Stimulated activated CD4-positive, alpha-beta T cell treated with anti-CD3 and anti-CD28 coated beads, Interleukin-2, amount 100 ng/mL, for 48 hours (primary cell): ENCODE data around the gene ACR.
A peak's percentile ranks its signal among the peaks of the same experiment; 100 is the strongest.

Experiments used
- DNase-seq, 2 donors: peaks; one replicate each; pipeline ENCODE4 v3.0.0-alpha.2; 2020

ACR gene

DNA sequence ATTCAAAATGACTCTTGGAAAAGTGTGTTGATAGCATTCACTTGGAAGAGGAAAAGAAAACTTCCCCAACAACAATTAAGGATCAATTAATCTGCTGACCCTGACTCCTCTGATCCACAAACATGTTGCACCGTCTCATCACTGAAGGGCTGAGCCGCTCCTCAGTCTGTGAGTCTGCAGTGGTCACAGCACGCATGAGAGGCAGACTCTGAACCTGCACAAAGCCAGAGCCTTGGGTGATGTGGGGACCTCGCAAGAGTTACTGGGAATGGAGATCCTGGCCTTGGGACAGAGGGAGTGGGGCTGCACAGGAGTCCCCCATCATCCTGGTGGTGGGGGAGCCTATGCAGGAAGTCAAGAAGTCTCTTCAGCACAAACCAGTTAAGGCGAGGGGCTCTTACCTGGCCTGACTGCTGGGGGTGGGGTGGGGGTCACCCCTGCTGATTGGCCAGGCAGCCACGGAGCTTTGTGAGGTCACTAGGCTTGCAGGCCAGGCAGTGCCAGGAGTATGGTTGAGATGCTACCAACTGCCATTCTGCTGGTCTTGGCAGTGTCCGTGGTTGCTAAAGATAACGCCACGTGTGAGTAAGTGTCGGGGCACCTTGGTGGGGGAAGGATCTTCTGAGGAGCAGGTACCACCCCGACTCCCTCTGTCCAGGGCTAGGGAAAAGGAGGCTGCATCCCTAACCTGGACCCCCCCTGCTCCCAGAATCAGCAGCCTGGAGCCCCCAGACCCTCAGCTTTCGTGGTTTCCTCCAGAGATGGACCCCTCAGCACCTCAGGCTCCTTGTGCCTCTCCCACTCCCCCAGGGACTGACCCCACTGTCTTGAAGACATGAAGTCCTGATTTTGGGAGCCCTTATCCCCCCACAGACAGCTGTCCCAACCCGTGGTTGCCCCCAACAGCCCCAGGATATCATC lies at the start of gene ACR:
Gene ACR (plus strand): TSS at position 477 of the 921 bp plus-strand sequence. CDS start 32 bp downstream, at position 509.
- no peak for DNase-seq

DNA sequence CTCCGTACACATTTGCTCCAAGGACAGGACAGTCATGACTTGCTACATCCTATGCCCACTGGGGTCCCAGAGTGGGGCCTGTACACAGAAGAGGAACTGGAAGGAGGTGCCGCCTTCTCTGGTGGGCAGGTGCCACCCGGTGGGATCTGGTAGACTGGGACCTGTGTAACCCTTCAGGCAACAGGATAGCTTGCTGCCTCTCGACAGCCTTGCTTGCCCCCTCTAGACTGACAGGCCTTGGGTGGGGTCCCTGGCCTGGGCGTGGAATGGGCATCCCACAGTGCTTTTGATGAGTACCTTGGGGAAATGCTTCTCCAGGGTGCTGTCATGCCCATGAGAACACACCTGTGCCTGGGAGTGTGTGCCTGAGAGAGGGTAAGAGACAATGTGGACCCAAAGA lies 49.6 kb upstream of the ACR start:
- DNase-seq = no peak

DNA sequence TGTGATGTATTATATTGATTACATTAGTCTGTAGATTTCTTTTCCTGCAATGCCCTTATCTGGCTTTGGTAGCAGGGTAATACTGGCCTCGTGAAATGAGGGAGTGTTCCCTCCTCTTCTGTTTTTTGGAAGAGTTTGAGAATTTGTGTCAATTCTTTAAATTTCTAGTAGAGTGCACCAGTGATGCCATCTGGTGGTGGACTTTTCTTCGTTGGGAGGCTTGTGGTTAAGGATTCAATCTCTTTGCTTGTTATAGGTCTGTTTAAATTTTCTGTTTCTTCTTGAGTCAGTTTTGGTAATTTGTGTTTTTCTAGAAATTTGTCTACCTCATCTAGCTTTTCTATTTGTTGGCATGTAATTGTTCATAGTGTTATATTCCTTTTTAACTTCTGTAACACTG lies 46.5 kb upstream of the ACR start:
- DNase-seq = peak; percentile 26 to 42

DNA sequence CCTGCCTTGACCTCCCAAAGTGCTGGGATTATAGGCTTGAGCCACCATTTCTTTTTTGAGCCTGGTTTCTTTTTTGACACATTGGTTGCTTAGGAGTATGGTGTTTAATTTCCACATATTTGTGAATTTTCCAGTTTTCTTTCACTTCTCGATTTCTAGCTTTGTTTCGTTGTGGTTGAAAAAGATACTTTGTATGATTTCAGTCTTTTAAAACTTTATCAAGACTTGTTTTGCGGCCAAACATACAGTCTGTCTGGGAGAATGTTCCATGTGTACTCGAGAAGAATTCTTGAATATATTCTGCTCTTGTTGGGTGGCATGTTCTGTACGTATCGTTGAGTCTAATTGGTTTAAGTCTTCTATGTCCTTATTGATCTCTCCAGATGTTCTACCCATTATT lies 44.5 kb upstream of the ACR start:
- DNase-seq = no peak

DNA sequence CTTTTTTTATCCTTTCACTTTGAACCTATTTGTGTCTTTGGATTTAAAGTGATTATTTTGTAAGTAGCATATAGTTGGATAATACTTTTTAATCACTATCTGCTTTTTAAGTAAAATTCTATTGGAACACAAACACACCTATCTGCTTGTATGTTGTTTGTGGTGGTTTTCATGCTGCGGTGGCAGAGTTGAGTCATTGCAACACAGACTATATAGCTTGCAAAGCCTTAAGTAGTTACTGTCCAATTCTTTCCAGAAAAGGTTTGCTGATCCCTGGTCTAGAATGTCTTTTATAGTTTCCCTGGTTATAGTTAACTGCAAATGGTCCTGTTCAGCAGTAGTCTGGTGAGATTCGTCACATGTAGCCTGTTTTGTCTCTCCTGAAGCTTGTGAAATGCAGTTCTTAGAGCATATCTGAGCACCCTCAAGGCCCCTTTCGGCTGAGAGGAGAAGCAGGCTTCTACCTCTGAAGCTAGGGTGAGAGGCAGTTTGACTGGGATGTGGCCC lies 43.9 kb upstream of the ACR start:
- no peak for DNase-seq

GRCh38 chr22:50694766-50695420 lies 43.1 kb upstream of the ACR start:
- no peak for DNase-seq

- no peak for DNase-seq
These were observed 42.4 kb upstream of the ACR start for GRCh38 chr22:50695421-50696250.

- no peak for DNase-seq
These were observed 41.7 kb upstream of the ACR start for GRCh38 chr22:50696251-50696798.

DNA sequence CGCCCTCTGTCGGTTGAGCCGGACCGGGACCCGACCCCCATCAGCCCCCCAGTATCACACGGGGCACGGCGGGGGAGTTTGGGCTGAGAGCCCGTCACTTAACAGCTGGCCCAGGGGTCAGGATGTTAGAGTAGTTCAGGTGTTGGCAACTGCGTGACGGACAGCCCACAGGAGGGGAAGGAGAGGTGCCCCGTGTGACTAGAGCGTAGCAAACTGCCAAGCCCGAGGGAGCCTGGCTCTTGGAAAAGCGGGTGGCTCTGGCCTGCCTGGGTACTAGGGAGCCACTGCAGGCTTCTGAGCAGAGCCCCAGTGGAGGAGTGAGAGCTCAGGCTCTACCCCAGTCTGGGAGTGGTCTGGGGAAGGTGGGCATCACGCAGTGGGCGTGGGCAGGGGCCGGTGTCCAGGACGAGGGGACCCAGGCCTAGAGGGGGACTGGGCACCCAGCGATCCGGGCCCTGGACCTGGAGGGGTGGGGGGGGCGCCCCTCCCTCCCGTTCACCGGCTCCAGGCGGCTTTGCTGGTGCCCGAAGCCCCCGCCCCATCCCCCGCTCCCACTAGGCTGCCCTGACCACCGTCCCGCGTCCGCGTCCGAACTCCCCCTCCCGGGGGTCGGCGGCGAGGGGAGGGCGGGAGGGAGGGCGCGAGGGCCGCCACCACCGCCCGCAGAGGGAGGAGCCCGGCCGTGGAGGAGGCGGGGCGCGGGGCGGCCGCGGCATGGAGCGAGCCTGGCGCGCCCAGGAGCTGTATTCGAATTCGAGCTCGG lies 41.0 kb upstream of the ACR start:
- no peak for DNase-seq

GRCh38 chr22:50697667-50698506 lies 40.1 kb upstream of the ACR start:
- DNase-seq = no peak

DNA sequence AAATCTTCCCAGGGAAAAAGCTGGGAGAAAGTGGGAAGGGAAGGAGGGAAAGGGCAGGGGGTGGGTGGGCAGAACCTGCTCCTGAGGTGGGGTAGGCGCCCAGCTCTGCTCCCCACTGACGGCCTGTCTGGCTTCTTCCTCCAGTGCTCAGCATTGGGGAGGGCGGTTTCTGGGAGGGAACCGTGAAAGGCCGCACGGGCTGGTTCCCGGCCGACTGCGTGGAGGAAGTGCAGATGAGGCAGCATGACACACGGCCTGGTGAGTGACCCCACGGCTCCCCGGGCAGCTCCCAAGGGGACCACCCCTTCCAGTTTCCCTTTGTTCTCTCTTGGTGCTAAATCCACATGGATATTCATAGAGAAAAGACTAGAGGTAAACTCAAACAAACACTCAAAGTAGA lies 39.5 kb upstream of the ACR start:
- no peak for DNase-seq

DNA sequence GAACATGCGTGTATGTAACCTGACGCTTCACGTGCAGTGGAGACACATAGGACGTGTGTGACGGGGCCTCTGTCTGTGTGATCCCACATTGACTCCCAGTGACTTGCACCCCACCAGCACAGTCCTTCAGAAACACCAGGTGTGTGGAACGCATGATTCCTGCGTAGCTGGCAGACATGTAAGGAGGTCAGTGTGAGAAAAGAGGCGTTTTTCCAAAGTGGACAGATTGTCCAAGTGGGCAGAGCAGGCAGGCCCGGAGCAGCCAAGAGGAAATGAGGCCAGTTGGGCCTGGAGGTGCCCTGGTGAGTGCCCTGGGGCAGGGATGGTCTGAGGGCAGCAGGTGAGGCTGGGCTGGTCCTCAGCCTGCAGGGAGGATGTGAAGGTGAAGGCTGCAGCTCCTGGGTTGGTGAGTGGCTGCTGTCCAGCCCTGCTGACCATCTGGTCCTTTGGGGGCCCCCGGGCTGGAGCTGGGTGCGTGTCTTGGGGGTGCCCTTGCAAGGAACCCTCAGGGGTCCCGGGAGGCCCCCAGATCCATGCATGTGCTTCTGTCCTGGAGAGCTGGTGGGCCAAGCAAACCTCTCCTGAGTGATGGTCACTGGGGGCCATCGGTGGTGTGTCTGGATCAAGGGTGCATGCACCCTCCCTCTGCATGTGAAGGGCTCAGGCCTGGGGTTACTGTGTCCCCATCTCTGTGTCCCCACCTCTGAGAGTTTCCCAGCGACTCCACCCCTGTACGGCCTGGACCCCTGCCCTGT lies 38.8 kb upstream of the ACR start:
- DNase-seq = no peak

GRCh38 chr22:50699756-50700386 lies 38.1 kb upstream of the ACR start:
- no peak for DNase-seq

DNA sequence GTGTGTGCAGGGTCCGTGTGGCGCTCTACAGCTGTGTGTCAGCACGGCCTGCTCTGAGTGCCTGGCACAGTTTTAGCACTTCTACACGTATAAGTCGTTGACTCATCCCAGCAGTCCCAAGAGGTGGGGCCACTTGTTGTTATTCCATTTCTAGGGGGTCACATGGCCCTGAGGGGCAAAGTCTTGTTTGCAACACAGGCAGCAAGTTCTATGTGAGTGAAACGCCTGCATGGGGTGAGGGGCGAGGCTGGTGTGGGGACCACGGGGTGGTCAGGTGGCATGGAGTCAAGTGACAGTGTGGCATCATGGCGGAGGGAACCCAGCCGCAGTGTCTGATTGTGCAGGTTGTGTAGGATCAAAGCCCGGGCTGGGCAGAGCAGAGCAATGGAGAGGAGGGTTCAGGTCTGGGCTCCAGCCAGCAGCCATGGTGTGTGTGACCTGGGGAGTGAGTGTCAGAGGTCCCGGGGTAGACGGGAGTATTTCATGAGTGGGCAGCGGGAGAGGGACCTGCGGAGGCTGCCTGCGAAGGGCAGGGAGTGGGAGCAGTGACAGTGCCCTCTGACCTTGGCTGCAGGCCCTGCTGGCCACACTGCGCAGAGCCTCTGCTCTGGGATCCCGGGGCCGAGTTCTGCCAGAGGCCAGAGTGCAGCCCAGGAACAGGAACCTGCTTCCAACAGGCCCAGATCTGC lies 37.5 kb upstream of the ACR start:
- DNase-seq = no peak

GRCh38 chr22:50701076-50701419 lies 37.0 kb upstream of the ACR start:
- DNase-seq = no peak

- DNase-seq = no peak
These were observed 36.4 kb upstream of the ACR start for GRCh38 chr22:50701428-50702154.

DNA sequence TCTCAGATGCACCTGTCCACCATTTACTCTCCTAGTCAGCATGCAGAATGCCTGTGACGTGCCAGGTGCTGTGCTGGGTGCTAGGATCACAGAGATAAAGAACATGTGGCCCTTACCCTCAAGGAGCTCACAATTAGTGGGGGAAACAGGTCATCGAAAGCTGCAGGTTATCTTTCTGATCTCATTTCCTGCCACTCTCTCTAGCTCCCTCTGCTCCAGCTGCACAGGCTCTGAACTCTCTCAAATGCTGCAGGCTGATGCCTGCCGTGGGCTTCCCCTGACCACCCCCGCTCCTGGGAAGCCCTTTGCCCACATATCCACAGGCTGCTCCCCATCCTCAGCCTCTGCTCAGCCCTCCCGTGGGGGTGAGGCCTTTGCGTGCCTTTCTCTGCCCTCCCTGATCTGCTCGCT lies 35.7 kb upstream of the ACR start:
- DNase-seq = no peak
